Measurements from ENCODE around the gene CEACAM16. TPM values are rescaled to one million over a fixed set of nuclear protein-coding genes. Genes with fewer than 3 reads are reported as not detected.

CEACAM16 gene
- total RNA-seq, 6 experiments from 2014 or later = not detected

GRCh38 chr19:44747739-44748425, 48.9 kb downstream of the CEACAM16 start:
- H3K27ac ChIP-seq = peak overlapping the region; percentile 68 to 98 (median 97)
- H3K36me3 ChIP-seq = peaks cover 0 to 17% (median 5%) of the 10 kb centered on the region in 4 donors
- WGBS (ENCODE audit: insufficient coverage, low coverage, low lambda C conversion rate, missing lambda C conversion rate) = 0% methylated on average over 20 of the region's 26 CpGs
- peaks cover 2 to 74% (median 30%) of the 10 kb centered on the region in 4 donors for H3K4me1 ChIP-seq
- H3K27me3 ChIP-seq = no peaks in the 10 kb centered on the region
- DNase-seq = peak; percentile 76 to 85 (median 78)
- H3K4me3 ChIP-seq = peak overlapping the region; percentile 72 to 87 (median 84)
- TF ChIP-seq, protein P1, sequence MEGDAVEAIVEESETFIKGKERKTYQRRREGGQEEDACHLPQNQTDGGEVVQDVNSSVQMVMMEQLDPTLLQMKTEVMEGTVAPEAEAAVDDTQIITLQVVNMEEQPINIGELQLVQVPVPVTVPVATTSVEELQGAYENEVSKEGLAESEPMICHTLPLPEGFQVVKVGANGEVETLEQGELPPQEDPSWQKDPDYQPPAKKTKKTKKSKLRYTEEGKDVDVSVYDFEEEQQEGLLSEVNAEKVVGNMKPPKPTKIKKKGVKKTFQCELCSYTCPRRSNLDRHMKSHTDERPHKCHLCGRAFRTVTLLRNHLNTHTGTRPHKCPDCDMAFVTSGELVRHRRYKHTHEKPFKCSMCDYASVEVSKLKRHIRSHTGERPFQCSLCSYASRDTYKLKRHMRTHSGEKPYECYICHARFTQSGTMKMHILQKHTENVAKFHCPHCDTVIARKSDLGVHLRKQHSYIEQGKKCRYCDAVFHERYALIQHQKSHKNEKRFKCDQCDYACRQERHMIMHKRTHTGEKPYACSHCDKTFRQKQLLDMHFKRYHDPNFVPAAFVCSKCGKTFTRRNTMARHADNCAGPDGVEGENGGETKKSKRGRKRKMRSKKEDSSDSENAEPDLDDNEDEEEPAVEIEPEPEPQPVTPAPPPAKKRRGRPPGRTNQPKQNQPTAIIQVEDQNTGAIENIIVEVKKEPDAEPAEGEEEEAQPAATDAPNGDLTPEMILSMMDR (IDR thresholded peaks at IDR 0.05) = no peak
- TF ChIP-seq POLR2A (IDR thresholded peaks at IDR 0.05) = no peak
- ATAC-seq = peak; percentile 5 to 19 (median 12)
- intact Hi-C loops (cut with DNase I) = no loop called here
- no peaks in the 10 kb centered on the region for H3K9me3 ChIP-seq

DNA sequence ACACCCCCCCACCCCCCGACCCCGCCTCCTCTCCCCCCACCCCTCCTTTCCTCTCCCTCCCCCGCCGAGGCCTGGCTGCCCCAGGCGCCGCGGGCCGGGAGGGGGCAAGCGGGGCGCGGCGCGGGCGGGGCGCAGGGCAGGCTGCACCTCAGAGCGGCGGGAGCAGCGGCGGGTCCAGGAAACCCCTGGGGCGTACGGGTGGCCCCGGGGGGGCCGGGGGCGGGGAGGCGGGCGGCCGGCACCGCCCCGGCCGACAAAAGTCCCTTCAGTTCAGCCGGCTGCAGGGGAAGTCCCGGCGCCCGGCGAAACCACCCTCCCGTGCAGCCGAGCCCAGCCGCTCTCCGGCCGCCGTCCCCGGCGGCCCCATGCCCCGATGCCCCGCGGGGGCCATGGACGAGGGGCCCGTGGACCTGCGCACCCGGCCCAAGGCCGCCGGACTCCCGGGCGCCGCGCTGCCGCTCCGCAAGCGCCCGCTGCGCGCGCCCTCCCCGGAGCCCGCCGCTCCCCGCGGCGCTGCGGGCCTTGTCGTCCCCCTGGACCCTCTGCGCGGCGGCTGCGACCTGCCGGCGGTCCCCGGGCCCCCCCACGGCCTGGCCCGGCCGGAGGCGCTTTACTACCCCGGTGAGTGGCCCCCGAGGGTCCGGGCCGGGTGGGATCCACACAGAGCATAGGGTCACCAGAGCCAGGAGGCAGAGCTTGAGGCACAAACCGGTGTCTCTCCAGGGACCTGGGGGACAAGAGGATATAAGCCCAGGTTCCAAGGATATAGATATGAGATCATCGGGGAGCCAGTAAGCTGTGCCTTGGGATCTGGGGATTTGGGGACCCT, 49.7 kb downstream of the CEACAM16 start, which contains the start of gene BCL3:
BCL3 (plus strand) TSS at position 283 of the 829 bp plus-strand sequence; CDS start at position 366, 83 bp downstream.
- WGBS (ENCODE audit: insufficient coverage, low coverage, low lambda C conversion rate, missing lambda C conversion rate) = 0% methylated on average over 4 of the region's 88 CpGs
- H3K9me3 ChIP-seq = no peaks in the 10 kb centered on the region
- intact Hi-C loops (cut with DNase I) = no loop called here
- H3K27me3 ChIP-seq = no peaks in the 10 kb centered on the region
- peak within 1 kb of the TSS; percentile 72 to 87 (median 84) for H3K4me3 ChIP-seq
- H3K36me3 ChIP-seq = peaks cover 0 to 17% (median 5%) of the 10 kb centered on the region in 4 donors
- peaks cover 2 to 69% (median 25%) of the 10 kb centered on the region in 4 donors for H3K4me1 ChIP-seq
- ATAC-seq = peak; percentile 23 to 63 (median 53)
- DNase-seq = peak; percentile 88 to 93 (median 91)
- TF ChIP-seq POLR2A (IDR thresholded peaks at IDR 0.05) = peak; percentile 86
- TF ChIP-seq, protein P1 (IDR thresholded peaks at IDR 0.05) = no peak
- peak within 1 kb of the TSS; percentile 68 to 98 (median 97) for H3K27ac ChIP-seq

GRCh38 chr19:44749292-44749691, 50.3 kb downstream of the CEACAM16 start:
- Histone ChIP-seq H3K4me3 (peak overlapping the region; percentile 72 to 87 (median 84)), H3K9me3 (no peaks in the 10 kb centered on the region), H3K4me1 (peaks cover 2 to 63% (median 22%) of the 10 kb centered on the region in 4 donors), H3K27me3 (no peaks in the 10 kb centered on the region), H3K27ac (peak overlapping the region; percentile 68 to 98 (median 97)), H3K36me3 (peaks cover 0 to 17% (median 5%) of the 10 kb centered on the region in 4 donors)
- TF ChIP-seq POLR2A (IDR thresholded peaks at IDR 0.05) = no peak
- TF ChIP-seq, protein P1 (IDR thresholded peaks at IDR 0.05) = no peak
- DNase-seq (no peak), ATAC-seq (no peak)
- intact Hi-C loops (cut with DNase I) = no loop called here
- WGBS (ENCODE audit: insufficient coverage, low coverage, low lambda C conversion rate, missing lambda C conversion rate) = 7% methylated on average over 1 of the region's 1 CpG

GRCh38 chr19:44749994-44750393, 51.0 kb downstream of the CEACAM16 start:
- Histone ChIP-seq H3K27ac (peak overlapping the region; percentile 68 to 98 (median 97)), H3K9me3 (no peaks in the 10 kb centered on the region), H3K36me3 (peaks cover 0 to 17% (median 5%) of the 10 kb centered on the region in 4 donors), H3K4me3 (peak overlapping the region; percentile 72 to 87 (median 84)), H3K27me3 (no peaks in the 10 kb centered on the region), H3K4me1 (peaks cover 2 to 61% (median 21%) of the 10 kb centered on the region in 4 donors)
- 27% methylated on average over 9 of the region's 10 CpGs for WGBS (ENCODE audit: insufficient coverage, low coverage, low lambda C conversion rate, missing lambda C conversion rate)
- intact Hi-C loops (cut with DNase I) = loop anchor here in 1 of 2 donors (10.0 kb wide), 1 partner anchor 65 kb away; no protein-coding TSS in a partner anchor
- no peak for DNase-seq
- no peak for TF ChIP-seq POLR2A (IDR thresholded peaks at IDR 0.05)
- TF ChIP-seq, protein P1 (IDR thresholded peaks at IDR 0.05) = no peak
- no peak for ATAC-seq
